ENCODE measurements around the gene LRRC32. TPM values are rescaled to one million over a fixed set of nuclear protein-coding genes. Genes with fewer than 3 reads are reported as not detected.

The LRRC32 gene
- polyA plus RNA-seq, 1 donor from 2014 or later = not detected

- no peaks in the 10 kb centered on the region for H4K20me1 ChIP-seq (ENCODE audit: insufficient read depth)
- no peaks in the 10 kb centered on the region for H3K36me3 ChIP-seq (ENCODE audit: insufficient read depth, low read length)
- no peaks in the 10 kb centered on the region for H3K79me2 ChIP-seq (replicated peaks; ENCODE audit: insufficient read depth, low read length)
- H3K27ac ChIP-seq (ENCODE audit: low read length) = no peak overlapping the region
- no peak overlapping the region for H3K4me3 ChIP-seq (ENCODE audit: low read length)
- H3K27me3 ChIP-seq (ENCODE audit: insufficient read depth, low read depth, low read length) = no peaks in the 10 kb centered on the region
- H3K9me2 ChIP-seq (ENCODE audit: insufficient read depth, low read length) = no peaks in the 10 kb centered on the region
- H3K9me3 ChIP-seq (ENCODE audit: low read length) = no peaks in the 10 kb centered on the region
- TF ChIP-seq TAF1 (IDR thresholded peaks at IDR 0.05; ENCODE audit: low read depth) = no peak
- no peak for TF ChIP-seq EP300 (conservative IDR thresholded peaks at IDR 0.05; ENCODE audit: poor library complexity, severe bottlenecking)
- no peak for TF ChIP-seq REST (IDR thresholded peaks at IDR 0.05; ENCODE audit: borderline replicate concordance)
- no peak for TF ChIP-seq CTCF (IDR thresholded peaks at IDR 0.05; ENCODE audit: poor library complexity, severe bottlenecking)
- TF ChIP-seq SMC3 (conservative IDR thresholded peaks at IDR 0.05; ENCODE audit: poor library complexity) = no peak
- H3F3A ChIP-seq (ENCODE audit: insufficient read depth, low read length, poor library complexity, severe bottlenecking) = no peaks in the 10 kb centered on the region
- no peak overlapping the region for H2AFZ ChIP-seq (ENCODE audit: low read depth, low read length)
- no peak overlapping the region for H3K4me2 ChIP-seq (ENCODE audit: low read length)
- H3K9ac ChIP-seq (ENCODE audit: low read length) = no peak overlapping the region
Measured at GRCh38 chr11:76656050-76656531, 14.5 kb downstream of the LRRC32 start.

GRCh38 chr11:76655501-76656049 is 15.0 kb downstream of the LRRC32 start:
- H3K9me3 ChIP-seq (ENCODE audit: low read length) = no peaks in the 10 kb centered on the region
- no peak overlapping the region for H3K9ac ChIP-seq (ENCODE audit: low read length)
- no peaks in the 10 kb centered on the region for H3K27me3 ChIP-seq (ENCODE audit: insufficient read depth, low read depth, low read length)
- no peaks in the 10 kb centered on the region for H3F3A ChIP-seq (ENCODE audit: insufficient read depth, low read length, poor library complexity, severe bottlenecking)
- no peaks in the 10 kb centered on the region for H3K9me2 ChIP-seq (ENCODE audit: insufficient read depth, low read length)
- H3K36me3 ChIP-seq (ENCODE audit: insufficient read depth, low read length) = no peaks in the 10 kb centered on the region
- no peaks in the 10 kb centered on the region for H3K79me2 ChIP-seq (replicated peaks; ENCODE audit: insufficient read depth, low read length)
- no peak overlapping the region for H3K4me3 ChIP-seq (ENCODE audit: low read length)
- TF ChIP-seq EZH2 (IDR thresholded peaks at IDR 0.05; ENCODE audit: borderline replicate concordance, insufficient read depth, low read length, poor library complexity, severe bottlenecking) = no peak
- TF ChIP-seq RAD21 (conservative IDR thresholded peaks at IDR 0.05) = no peak
- TF ChIP-seq REST (IDR thresholded peaks at IDR 0.05; ENCODE audit: borderline replicate concordance) = no peak
- no peak for TF ChIP-seq TAF1 (IDR thresholded peaks at IDR 0.05; ENCODE audit: low read depth)
- TF ChIP-seq SMC3 (conservative IDR thresholded peaks at IDR 0.05; ENCODE audit: poor library complexity) = no peak
- TF ChIP-seq EP300 (conservative IDR thresholded peaks at IDR 0.05; ENCODE audit: poor library complexity, severe bottlenecking) = no peak
- no peak for TF ChIP-seq MXI1 (conservative IDR thresholded peaks at IDR 0.05; ENCODE audit: poor library complexity, severe bottlenecking)
- no peak for TF ChIP-seq CTCF (IDR thresholded peaks at IDR 0.05; ENCODE audit: poor library complexity, severe bottlenecking)
- no peak overlapping the region for H3K4me2 ChIP-seq (ENCODE audit: low read length)
- no peak overlapping the region for H3K27ac ChIP-seq (ENCODE audit: low read length)
- H4K20me1 ChIP-seq (ENCODE audit: insufficient read depth) = no peaks in the 10 kb centered on the region
- no peak overlapping the region for H2AFZ ChIP-seq (ENCODE audit: low read depth, low read length)

All from neural cell (in vitro differentiated cells).